GM12801 (cell line): ENCODE data around the gene GAK.

Experiments used
- TF ChIP-seq, protein P1 (sequence below): IDR thresholded peaks from one replicate; pipeline ENCODE4 v1.5.1; 2011; ENCODE audit warnings: control low read depth; ENCODE audit not compliant: insufficient read length; ENCODE audit errors: extremely low read depth

The GAK gene

DNA sequence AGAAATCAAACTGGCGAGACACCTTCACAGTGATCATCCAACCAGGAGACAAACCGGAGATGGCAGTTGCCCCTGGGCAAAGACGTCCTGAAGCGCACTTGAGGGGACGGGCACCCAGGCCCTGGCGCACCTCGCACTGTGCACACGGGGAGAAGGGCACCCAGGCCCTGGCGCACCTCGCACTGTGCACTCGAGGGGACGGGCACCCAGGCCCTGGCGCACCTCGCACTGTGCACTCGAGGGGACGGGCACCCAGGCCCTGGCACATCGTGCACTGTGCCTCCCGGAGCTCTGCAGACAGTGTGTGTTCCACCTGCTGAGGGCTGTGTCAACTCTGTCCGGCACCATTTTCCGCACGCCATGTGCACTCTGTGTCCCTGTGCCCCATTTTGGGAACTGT is 71.6 kb downstream of the GAK start:
- TF ChIP-seq, protein P1, sequence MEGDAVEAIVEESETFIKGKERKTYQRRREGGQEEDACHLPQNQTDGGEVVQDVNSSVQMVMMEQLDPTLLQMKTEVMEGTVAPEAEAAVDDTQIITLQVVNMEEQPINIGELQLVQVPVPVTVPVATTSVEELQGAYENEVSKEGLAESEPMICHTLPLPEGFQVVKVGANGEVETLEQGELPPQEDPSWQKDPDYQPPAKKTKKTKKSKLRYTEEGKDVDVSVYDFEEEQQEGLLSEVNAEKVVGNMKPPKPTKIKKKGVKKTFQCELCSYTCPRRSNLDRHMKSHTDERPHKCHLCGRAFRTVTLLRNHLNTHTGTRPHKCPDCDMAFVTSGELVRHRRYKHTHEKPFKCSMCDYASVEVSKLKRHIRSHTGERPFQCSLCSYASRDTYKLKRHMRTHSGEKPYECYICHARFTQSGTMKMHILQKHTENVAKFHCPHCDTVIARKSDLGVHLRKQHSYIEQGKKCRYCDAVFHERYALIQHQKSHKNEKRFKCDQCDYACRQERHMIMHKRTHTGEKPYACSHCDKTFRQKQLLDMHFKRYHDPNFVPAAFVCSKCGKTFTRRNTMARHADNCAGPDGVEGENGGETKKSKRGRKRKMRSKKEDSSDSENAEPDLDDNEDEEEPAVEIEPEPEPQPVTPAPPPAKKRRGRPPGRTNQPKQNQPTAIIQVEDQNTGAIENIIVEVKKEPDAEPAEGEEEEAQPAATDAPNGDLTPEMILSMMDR = no peak

DNA sequence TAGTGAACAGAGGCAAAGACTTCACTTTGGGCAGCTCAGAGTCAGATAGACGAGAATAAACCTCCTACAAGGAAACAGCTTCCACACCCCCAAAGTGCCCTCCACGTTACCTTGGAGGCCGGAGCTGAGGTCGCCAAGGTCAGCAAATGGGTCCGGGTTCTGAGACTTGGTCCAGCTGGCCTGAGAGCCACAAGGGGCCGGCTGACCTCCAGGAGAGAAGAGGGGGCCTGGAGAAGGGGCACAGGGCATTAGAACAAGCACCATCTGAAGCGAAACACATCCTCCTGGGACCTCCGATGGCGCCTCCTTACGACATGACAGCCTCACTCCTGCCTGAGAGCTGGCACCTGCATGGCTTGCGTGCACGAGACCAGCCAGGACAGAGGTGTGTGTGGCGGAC is 72.6 kb downstream of the GAK start:
- TF ChIP-seq, protein P1 = no peak

DNA sequence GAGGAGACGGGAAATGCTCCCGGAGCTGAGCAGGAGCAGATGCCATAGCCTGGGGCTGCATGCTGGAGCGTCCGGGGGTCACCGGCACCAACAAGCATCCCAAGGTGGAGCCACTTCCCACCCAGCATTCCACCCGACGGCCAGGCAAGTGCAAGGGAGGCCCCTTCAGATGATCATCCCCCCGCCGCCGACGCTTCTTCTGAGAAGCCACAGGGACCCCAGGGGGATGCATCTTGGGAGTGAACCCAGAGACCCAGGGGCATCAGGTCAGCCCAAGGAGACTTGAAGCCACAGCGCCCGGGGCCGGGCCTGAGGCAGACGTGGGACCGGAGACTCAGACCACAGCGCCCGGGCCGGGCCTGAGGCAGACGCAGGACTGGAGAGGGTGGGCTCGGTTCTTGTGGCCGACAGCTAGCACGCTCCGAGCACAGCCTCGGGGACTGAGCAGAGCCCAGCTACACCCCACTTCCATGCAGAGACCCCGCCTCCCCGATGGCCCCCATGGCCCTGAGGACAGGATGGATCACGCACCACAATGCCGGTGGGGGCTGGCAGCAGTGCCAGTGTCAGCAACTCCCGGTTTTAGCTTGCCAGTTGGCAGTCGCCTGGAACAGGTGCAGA is 73.2 kb downstream of the GAK start:
- TF ChIP-seq, protein P1 = no peak

DNA sequence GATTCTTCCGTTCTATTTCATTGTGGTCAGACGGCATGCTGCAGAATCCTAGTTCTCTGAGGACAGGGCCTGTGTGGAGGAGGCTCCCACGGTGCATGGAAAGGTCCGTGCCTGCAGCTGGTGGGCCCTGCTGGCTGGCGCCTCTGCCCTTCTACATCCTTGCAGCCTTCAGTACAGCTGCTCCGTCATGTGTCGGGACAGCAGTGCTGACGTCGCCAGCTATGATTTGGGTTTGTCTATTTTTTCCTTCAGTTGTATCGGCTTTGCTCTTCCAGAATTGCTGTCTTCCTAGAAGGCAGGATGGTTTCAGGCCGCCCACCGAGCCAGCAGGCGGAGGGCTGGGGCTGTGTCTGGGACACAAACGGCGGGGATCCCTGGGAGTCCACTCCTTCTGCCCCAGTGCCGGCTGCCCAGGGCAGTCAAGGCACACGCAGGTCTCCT is 74.1 kb downstream of the GAK start:
- TF ChIP-seq, protein P1 = no peak

DNA sequence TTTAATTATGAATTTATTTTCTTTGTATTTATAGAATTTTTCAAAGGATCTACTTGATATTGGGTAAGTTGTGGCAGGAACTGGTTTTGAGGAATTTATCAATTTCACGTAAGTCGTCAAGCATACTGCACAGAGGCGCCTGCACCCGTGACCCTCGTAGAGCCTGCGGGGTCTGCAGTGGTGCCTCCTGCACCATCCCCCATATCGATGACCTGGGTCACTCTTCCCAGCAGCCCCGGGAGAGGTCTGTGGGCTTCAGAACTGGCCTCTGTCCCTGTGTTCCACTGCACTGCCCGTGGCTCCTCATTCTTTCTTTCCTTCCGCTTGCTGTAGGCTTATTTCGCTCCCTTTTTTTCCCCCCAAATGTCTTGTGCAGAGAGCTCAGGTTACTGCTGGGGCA is 74.7 kb downstream of the GAK start:
- TF ChIP-seq, protein P1 = no peak

DNA sequence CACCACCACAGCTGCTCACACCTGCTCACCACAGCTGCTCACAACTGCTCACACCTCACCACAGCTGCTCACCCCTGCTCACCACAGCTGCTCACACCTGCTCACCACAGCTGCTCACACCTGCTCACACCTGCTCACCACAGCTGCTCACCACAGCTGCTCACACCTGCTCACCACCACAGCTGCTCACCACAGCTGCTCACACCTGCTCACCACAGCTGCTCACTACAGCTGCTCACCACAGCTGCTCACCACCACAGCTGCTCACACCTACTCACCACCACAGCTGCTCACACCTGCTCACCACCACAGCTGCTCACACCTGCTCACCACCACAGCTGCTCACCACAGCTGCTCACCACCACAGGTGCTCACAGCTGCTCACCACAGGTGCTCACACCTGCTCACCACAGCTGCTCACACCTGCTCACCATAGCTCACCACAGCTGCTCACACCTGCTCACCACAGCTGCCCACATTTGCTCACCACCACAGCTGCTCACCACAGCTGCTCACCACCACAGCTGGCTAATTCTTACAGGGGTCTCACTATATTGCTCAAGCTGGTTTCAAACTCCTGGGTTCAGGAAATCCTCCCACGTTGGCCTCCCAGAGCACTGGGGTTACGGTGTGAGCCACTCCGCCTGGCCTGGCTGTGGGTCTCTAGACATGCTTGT is 75.8 kb downstream of the GAK start:
- TF ChIP-seq, protein P1 = no peak

DNA sequence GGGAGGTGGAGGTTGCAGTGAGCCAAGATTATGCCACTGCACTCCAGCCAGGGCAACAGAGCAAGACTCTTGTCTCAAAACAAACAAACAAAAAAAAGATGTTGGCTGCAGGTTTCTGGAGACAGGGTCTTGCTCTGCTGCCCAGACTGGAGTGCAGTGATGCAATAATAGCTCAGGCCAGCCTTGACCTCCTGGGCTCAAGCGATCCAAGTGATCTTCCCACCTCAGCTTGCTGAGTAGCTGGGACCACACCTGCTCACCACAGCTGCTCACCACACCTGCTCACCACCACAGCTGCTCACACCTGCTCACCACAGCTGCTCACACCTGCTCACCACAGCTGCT is 76.3 kb downstream of the GAK start:
- TF ChIP-seq, protein P1 = no peak
